ENCODE results near the gene BCL3.

DNA sequence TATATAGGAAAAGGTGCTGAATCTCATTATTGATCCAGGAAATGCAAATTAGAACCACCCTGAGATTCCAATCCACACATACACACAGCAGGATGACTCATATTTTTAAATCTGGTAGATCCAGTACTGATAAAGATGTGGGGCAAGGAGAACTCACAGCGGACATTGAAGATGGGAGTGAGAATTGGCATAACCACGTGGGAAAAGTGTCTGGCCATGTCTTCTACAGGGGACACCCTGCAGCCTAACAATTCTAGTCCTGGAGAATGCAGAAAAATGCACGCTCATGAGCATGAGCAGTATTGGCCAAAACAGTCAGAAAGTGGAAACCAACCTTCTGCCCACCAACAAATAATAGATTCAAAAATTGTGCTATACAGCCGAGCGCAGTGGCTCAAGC, 13.5 kb upstream of the BCL3 start:
- TF ChIP-seq EZH2 (IDR thresholded peaks at IDR 0.05; ENCODE audit: low read depth, unreplicated experiment) (no peak), JUNB (IDR thresholded peaks at IDR 0.05; ENCODE audit: unreplicated experiment) (no peak), CREB1 (CRISPR knock-in tag; IDR thresholded peaks at IDR 0.05; ENCODE audit: low read depth) (no peak), POLR2AphosphoS5 (IDR thresholded peaks at IDR 0.05; ENCODE audit: low read depth) (no peak), EZH2phosphoT487 (IDR thresholded peaks at IDR 0.05; ENCODE audit: unreplicated experiment) (no peak), NANOG (IDR thresholded peaks at IDR 0.05; ENCODE audit: borderline replicate concordance) (no peak), ZNF114 (CRISPR knock-in tag; IDR thresholded peaks at IDR 0.05) (no peak), ZNF331 (CRISPR knock-in tag; IDR thresholded peaks at IDR 0.05; ENCODE audit: low read depth) (no peak), STAT1 (IDR thresholded peaks at IDR 0.05; ENCODE audit: unreplicated experiment) (no peak)
- TF ChIP-seq, protein P1, sequence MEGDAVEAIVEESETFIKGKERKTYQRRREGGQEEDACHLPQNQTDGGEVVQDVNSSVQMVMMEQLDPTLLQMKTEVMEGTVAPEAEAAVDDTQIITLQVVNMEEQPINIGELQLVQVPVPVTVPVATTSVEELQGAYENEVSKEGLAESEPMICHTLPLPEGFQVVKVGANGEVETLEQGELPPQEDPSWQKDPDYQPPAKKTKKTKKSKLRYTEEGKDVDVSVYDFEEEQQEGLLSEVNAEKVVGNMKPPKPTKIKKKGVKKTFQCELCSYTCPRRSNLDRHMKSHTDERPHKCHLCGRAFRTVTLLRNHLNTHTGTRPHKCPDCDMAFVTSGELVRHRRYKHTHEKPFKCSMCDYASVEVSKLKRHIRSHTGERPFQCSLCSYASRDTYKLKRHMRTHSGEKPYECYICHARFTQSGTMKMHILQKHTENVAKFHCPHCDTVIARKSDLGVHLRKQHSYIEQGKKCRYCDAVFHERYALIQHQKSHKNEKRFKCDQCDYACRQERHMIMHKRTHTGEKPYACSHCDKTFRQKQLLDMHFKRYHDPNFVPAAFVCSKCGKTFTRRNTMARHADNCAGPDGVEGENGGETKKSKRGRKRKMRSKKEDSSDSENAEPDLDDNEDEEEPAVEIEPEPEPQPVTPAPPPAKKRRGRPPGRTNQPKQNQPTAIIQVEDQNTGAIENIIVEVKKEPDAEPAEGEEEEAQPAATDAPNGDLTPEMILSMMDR (conservative IDR thresholded peaks at IDR 0.05; ENCODE audit: low read depth in 2 of 2), result no peak
- TF ChIP-seq, protein P2, sequence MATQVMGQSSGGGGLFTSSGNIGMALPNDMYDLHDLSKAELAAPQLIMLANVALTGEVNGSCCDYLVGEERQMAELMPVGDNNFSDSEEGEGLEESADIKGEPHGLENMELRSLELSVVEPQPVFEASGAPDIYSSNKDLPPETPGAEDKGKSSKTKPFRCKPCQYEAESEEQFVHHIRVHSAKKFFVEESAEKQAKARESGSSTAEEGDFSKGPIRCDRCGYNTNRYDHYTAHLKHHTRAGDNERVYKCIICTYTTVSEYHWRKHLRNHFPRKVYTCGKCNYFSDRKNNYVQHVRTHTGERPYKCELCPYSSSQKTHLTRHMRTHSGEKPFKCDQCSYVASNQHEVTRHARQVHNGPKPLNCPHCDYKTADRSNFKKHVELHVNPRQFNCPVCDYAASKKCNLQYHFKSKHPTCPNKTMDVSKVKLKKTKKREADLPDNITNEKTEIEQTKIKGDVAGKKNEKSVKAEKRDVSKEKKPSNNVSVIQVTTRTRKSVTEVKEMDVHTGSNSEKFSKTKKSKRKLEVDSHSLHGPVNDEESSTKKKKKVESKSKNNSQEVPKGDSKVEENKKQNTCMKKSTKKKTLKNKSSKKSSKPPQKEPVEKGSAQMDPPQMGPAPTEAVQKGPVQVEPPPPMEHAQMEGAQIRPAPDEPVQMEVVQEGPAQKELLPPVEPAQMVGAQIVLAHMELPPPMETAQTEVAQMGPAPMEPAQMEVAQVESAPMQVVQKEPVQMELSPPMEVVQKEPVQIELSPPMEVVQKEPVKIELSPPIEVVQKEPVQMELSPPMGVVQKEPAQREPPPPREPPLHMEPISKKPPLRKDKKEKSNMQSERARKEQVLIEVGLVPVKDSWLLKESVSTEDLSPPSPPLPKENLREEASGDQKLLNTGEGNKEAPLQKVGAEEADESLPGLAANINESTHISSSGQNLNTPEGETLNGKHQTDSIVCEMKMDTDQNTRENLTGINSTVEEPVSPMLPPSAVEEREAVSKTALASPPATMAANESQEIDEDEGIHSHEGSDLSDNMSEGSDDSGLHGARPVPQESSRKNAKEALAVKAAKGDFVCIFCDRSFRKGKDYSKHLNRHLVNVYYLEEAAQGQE (IDR thresholded peaks at IDR 0.05; ENCODE audit: unreplicated experiment), result no peak
- TF ChIP-seq, protein P3, sequence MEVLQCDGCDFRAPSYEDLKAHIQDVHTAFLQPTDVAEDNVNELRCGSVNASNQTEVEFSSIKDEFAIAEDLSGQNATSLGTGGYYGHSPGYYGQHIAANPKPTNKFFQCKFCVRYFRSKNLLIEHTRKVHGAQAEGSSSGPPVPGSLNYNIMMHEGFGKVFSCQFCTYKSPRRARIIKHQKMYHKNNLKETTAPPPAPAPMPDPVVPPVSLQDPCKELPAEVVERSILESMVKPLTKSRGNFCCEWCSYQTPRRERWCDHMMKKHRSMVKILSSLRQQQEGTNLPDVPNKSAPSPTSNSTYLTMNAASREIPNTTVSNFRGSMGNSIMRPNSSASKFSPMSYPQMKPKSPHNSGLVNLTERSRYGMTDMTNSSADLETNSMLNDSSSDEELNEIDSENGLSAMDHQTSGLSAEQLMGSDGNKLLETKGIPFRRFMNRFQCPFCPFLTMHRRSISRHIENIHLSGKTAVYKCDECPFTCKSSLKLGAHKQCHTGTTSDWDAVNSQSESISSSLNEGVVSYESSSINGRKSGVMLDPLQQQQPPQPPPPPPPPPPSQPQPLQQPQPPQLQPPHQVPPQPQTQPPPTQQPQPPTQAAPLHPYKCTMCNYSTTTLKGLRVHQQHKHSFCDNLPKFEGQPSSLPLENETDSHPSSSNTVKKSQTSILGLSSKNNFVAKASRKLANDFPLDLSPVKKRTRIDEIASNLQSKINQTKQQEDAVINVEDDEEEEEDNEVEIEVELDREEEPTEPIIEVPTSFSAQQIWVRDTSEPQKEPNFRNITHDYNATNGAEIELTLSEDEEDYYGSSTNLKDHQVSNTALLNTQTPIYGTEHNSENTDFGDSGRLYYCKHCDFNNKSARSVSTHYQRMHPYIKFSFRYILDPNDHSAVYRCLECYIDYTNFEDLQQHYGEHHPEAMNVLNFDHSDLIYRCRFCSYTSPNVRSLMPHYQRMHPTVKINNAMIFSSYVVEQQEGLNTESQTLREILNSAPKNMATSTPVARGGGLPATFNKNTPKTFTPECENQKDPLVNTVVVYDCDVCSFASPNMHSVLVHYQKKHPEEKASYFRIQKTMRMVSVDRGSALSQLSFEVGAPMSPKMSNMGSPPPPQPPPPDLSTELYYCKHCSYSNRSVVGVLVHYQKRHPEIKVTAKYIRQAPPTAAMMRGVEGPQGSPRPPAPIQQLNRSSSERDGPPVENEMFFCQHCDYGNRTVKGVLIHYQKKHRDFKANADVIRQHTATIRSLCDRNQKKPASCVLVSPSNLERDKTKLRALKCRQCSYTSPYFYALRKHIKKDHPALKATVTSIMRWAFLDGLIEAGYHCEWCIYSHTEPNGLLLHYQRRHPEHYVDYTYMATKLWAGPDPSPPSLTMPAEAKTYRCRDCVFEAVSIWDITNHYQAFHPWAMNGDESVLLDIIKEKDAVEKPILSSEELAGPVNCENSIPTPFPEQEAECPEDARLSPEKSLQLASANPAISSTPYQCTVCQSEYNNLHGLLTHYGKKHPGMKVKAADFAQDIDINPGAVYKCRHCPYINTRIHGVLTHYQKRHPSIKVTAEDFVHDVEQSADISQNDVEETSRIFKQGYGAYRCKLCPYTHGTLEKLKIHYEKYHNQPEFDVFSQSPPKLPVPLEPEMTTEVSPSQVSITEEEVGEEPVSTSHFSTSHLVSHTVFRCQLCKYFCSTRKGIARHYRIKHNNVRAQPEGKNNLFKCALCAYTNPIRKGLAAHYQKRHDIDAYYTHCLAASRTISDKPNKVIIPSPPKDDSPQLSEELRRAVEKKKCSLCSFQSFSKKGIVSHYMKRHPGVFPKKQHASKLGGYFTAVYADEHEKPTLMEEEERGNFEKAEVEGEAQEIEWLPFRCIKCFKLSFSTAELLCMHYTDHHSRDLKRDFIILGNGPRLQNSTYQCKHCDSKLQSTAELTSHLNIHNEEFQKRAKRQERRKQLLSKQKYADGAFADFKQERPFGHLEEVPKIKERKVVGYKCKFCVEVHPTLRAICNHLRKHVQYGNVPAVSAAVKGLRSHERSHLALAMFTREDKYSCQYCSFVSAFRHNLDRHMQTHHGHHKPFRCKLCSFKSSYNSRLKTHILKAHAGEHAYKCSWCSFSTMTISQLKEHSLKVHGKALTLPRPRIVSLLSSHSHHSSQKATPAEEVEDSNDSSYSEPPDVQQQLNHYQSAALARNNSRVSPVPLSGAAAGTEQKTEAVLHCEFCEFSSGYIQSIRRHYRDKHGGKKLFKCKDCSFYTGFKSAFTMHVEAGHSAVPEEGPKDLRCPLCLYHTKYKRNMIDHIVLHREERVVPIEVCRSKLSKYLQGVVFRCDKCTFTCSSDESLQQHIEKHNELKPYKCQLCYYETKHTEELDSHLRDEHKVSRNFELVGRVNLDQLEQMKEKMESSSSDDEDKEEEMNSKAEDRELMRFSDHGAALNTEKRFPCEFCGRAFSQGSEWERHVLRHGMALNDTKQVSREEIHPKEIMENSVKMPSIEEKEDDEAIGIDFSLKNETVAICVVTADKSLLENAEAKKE (CRISPR knock-in tag; IDR thresholded peaks at IDR 0.05), result no peak

Measured in GM23338 (cell line).